ENCODE results near the gene GCNT2.
"Not testable (repeated sequence)": the region's sequence is repeated elsewhere in the genome, so short reads cannot be mapped to it uniquely, and the experiment has no call there.

Gene GCNT2

GRCh38 chr6:10610289-10610688 lies 89.1 kb downstream of the GCNT2 start:
- DNase-seq (ENCODE audit: low spot score): no peak

GRCh38 chr6:10612161-10612560 lies 91.0 kb downstream of the GCNT2 start:
- no peak for DNase-seq (ENCODE audit: low spot score)

GRCh38 chr6:10613077-10613476 lies 91.9 kb downstream of the GCNT2 start:
- no peak for DNase-seq (ENCODE audit: low spot score)

GRCh38 chr6:10613723-10614122 lies 92.6 kb downstream of the GCNT2 start:
- DNase-seq (ENCODE audit: low spot score): no peak

- DNase-seq (ENCODE audit: low spot score): no peak
Measured at GRCh38 chr6:10615675-10616074, 94.5 kb downstream of the GCNT2 start.

GRCh38 chr6:10616266-10616665 lies 95.1 kb downstream of the GCNT2 start:
- DNase-seq (ENCODE audit: low spot score): not testable (repeated sequence)

GRCh38 chr6:10617008-10617696 lies 96.0 kb downstream of the GCNT2 start:
- DNase-seq (ENCODE audit: low spot score): no peak

GRCh38 chr6:10618409-10618808 lies 97.3 kb downstream of the GCNT2 start:
- no peak for DNase-seq (ENCODE audit: low spot score)

GRCh38 chr6:10621213-10621612 lies 100.1 kb downstream of the GCNT2 start:
- no peak for DNase-seq (ENCODE audit: low spot score)

- no peak for DNase-seq (ENCODE audit: low spot score)
Measured at GRCh38 chr6:10621847-10622246, 100.7 kb downstream of the GCNT2 start.

GRCh38 chr6:10624836-10625235 lies 103.7 kb downstream of the GCNT2 start:
- no peak for DNase-seq (ENCODE audit: low spot score)

- no peak for DNase-seq (ENCODE audit: low spot score)
Measured at GRCh38 chr6:10626154-10626741, 105.1 kb downstream of the GCNT2 start.

- DNase-seq (ENCODE audit: low spot score): no peak
Measured at GRCh38 chr6:10627800-10628199, 106.6 kb downstream of the GCNT2 start.

- no peak for DNase-seq (ENCODE audit: low spot score)
Measured at GRCh38 chr6:10630178-10630577, 109.0 kb downstream of the GCNT2 start.

GRCh38 chr6:10633216-10633615 lies 112.1 kb downstream of the GCNT2 start:
- peak; percentile 9 for DNase-seq (ENCODE audit: low spot score)

- DNase-seq (ENCODE audit: low spot score): no peak
Measured at GRCh38 chr6:10640412-10640811, 119.3 kb downstream of the GCNT2 start.

GRCh38 chr6:10641528-10641927 lies 120.4 kb downstream of the GCNT2 start:
- no peak for DNase-seq (ENCODE audit: low spot score)

GRCh38 chr6:10643201-10643651 lies 122.1 kb downstream of the GCNT2 start:
- DNase-seq (ENCODE audit: low spot score): peak; percentile 62

GRCh38 chr6:10644225-10644624 lies 123.1 kb downstream of the GCNT2 start:
- no peak for DNase-seq (ENCODE audit: low spot score)

GRCh38 chr6:10655508-10656055 lies 134.4 kb downstream of the GCNT2 start:
- no peak for DNase-seq (ENCODE audit: low spot score)

- no peak for DNase-seq (ENCODE audit: low spot score)
Measured at GRCh38 chr6:10658910-10659698, 138.0 kb downstream of the GCNT2 start.

GRCh38 chr6:10659699-10660348 lies 138.7 kb downstream of the GCNT2 start:
- DNase-seq (ENCODE audit: low spot score): no peak

Data from NAMALWA (cell line).